Stimulated activated CD8-positive, alpha-beta memory T cell treated with anti-CD3 and anti-CD28 coated beads, Interleukin-12 subunit alpha, Interleukin-12 subunit beta, amount 100 ng/mL, for 1 hour (primary cell): ENCODE measurements around the gene CACNA1B.
"Not testable (repeated sequence)": the region's sequence is repeated elsewhere in the genome, so short reads cannot be mapped to it uniquely, and the experiment has no call there.

Experiments
- DNase-seq: peaks from one replicate; pipeline ENCODE4 v3.0.0-alpha.2; 2020; ENCODE audit warnings: low read depth

CACNA1B gene

DNA sequence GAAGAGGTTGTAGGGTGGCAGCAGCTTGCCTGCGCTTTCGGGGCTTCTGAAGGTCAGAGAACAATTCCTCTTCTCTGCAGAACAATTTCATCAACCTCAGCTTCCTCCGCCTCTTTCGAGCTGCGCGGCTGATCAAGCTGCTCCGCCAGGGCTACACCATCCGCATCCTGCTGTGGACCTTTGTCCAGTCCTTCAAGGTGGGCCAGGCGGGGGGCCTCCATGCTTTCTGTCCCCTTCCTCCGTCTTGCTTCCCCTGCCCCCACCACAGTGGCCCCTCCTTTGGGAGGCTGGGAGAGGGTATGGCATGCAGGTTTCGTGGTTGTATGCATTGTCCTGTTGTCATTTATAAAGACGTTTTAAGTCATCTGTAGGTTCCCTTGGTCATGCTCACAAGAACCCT, 195.8 kb downstream of the CACNA1B start:
- no peak for DNase-seq

DNA sequence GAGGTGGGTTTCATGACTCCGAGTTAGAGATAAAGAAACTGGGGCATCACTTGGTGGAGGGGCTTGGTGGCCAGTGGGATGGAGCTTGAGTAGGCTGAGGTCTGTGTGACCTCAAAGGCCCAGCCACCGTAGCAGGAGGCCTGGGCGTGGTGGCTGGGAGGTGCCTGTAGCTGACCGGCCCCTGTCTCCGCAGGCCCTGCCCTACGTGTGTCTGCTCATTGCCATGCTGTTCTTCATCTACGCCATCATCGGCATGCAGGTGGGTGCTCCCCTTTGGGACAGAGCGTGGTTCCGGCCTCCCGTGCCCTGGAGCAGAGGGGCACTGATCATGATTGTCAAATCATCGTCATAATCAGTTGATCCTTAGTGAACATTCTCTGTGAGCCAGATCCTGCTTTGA, 196.2 kb downstream of the CACNA1B start:
- DNase-seq: no peak

DNA sequence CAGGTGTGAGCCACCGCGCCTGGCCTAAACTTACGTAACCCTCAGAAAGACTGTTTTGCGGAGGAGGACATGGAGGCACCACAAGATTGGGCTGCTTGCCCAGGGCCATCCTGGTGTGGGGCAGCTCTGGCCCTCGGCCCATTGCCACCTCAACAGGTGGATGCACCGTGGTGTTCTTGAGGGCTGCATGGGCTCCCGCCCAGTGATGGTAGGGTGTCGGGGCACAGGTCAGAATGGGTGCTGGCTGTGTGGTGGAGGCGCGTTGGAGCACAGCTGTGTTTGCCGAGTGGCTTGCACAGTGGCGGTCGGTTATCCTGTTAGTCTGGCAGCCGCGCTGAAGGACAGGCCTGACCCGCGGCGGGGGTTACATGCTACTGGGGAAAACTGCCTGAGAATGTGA, 196.9 kb downstream of the CACNA1B start:
- DNase-seq: no peak

DNA sequence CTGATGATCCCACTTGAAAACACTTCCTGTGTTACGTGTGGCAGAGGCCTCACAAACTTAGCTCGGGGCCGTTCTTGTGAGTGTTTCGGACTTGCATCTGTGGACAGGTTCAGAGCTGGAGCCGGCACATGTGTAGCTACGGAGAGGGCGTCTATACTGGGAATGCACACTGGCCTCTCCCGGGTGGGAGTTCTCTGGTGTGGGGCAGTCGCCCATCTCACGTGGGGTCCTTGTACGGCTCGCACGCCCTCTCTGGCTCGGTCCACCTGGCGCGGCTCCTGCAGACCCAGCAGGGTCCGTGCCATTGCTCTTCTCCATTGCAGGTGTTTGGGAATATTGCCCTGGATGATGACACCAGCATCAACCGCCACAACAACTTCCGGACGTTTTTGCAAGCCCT, 197.9 kb downstream of the CACNA1B start:
- DNase-seq: no peak

GRCh38 chr9:138075961-138076649, 198.5 kb downstream of the CACNA1B start:
- DNase-seq: no peak

GRCh38 chr9:138076650-138077009, 199.0 kb downstream of the CACNA1B start:
- DNase-seq: no peak

DNA sequence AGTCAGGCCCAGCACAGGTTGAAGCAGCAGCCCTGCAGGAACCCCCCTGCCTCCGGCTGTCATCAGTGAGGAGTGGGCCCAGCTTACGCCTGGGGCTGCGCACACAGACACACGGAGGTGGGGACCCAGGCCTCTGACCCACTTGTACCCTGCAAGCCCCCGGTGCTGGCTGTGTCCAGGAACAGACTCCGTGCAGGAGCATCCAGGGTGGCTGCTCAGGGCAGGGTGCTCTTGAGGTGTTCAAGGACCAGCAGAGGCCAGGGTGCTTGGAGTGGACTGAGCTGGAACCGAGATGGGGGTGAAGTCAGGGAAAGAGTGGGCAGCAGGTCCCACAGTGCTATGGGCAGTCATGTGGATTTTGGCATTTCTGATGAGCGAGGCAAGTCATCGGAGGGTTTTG, 199.5 kb downstream of the CACNA1B start:
- no peak for DNase-seq

GRCh38 chr9:138077898-138078540, 200.4 kb downstream of the CACNA1B start:
- no peak for DNase-seq

- DNase-seq: no peak
Observed at GRCh38 chr9:138078846-138079245, 201.3 kb downstream of the CACNA1B start.

- no peak for DNase-seq
Observed at GRCh38 chr9:138080979-138081378, 203.4 kb downstream of the CACNA1B start.

DNA sequence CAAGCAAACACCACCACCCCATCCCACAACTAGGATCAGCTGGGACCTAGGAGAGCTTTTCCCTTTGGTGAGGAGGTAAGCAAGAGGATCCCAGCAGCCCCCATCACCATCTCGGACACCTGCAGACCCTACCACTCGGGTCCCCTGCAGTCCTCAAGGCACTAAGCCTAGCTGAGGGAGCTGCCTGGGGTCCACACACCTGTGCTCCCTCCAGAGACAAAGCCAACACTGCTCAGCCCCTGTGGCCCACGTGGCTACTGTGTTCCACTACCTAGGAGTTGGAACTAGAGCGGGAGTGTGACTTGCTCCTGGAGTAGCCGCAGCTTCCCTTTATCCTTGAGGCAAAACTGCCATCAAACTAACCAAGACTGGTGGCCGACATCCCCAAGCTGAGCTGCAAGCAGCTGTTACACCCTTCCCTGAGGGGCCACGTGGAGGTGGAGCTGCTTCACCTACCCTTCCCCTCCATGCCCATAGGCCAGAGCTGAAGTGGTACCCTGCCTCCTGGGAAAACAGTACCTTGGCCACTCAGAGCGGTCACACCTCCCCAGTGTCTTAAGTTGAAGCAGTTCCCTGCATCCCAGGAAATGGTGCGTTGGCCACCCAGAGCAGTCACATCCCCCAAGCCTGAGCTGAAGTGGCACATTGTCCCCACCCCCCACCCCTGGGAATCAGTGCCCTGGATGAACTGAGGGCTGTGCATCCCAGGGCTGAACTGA, 205.5 kb downstream of the CACNA1B start:
- no peak for DNase-seq

DNA sequence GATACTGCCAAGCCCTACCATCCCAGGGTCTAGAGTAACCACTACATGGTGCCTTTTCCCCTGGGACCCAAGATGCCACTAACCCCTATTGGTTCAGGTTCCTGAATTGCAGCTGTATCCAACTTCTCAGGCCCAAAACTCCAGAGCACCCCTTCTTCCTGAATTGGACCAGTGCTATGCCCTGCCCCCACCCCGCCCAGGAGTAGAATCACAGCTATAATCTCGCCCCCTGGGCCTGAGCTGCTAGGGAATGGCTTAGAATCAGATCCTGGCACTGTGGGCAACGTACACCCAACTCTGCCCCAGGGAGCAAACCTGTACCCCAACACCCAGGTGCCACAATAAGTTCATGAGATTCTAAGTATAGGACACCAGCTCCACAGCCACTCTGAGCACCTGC, 206.3 kb downstream of the CACNA1B start:
- DNase-seq: no peak

DNA sequence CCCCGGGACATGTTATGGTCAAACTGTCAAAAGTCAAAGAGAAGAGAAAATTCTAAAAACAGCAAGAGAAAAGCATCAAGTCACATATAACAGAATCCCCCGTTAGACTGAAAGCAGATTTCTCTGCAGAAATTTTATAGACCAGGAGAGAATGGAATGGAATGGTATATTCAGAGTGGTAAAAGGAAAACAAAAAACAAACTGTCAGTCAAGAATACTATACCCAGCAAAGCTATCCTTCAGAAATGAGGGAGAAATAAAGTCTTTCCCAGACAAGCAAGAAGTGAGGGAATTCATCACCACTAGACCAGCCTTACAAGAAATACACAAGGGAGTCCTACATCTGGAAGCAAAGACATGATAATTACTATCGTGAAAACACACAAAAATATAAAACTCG, 208.0 kb downstream of the CACNA1B start:
- no peak for DNase-seq

- DNase-seq: not testable (repeated sequence)
Observed at GRCh38 chr9:138092057-138092456, 214.5 kb downstream of the CACNA1B start.

DNA sequence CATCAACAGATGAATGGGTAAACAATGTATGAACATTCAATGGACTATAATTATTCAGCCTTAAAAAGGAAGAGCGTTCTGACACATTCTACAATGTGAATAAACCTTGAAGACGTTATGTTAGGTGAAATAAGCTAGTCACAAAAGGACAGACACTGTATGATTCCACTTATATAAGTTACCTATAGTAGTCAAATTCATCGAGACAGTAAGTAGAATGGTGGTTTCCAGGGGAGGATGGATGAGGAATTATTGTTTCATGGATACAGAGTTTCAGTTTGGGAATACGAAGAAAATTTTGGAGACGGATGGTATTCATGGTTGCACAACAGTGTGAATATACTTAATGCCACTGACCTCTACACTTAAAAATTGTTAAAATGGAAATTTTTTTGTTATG, 216.4 kb downstream of the CACNA1B start:
- DNase-seq: no peak

DNA sequence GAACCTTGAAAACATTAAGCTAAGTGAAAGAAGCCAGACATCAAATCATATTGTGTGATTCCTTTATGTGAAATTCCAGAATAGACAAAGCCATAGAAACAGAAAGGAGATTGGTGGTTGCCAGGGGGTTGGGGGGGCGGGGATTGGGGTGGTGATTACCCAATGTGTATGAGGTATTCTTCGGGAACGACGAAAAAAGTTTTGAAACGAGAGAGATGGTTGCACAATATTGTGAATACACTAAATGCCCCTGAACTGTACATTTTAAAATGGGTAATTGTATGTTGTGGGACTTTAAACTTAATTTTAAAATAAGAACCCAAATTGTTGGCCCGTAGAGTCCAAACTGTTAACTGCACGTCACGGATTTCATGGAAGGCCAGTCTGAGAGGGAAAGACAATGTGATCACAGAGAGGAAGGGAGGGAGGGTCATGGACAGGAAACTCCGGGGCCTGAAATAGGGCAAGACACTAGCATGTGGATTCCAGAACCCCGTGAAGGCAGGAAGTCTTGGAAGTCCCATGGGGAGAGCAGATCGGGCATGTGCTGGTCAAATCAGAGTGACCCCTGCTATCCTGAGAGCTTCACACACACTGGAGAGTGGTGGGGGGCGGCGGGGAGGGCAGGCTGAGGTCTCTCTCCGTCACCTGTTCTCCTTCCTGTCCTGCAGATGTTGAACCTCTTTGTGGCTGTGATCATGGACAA, 218.4 kb downstream of the CACNA1B start:
- no peak for DNase-seq

DNA sequence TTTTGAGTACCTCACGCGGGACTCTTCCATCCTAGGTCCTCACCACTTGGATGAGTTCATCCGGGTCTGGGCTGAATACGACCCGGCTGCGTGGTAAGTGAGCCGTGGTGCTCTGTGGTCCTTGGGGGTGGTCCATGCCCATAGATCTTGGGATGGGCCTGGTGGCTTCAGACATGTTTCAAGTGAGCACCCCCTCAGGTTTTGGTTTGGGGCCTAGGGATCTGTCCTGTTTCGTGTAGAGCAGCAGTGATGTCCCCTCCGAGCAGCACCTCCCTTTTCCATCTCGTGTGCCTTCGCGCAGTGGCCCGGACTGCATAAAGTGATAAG, 218.9 kb downstream of the CACNA1B start:
- no peak for DNase-seq

- DNase-seq: no peak
Observed at GRCh38 chr9:138097501-138097991, 220.0 kb downstream of the CACNA1B start.

- no peak for DNase-seq
Observed at GRCh38 chr9:138098116-138098907, 220.7 kb downstream of the CACNA1B start.

DNA sequence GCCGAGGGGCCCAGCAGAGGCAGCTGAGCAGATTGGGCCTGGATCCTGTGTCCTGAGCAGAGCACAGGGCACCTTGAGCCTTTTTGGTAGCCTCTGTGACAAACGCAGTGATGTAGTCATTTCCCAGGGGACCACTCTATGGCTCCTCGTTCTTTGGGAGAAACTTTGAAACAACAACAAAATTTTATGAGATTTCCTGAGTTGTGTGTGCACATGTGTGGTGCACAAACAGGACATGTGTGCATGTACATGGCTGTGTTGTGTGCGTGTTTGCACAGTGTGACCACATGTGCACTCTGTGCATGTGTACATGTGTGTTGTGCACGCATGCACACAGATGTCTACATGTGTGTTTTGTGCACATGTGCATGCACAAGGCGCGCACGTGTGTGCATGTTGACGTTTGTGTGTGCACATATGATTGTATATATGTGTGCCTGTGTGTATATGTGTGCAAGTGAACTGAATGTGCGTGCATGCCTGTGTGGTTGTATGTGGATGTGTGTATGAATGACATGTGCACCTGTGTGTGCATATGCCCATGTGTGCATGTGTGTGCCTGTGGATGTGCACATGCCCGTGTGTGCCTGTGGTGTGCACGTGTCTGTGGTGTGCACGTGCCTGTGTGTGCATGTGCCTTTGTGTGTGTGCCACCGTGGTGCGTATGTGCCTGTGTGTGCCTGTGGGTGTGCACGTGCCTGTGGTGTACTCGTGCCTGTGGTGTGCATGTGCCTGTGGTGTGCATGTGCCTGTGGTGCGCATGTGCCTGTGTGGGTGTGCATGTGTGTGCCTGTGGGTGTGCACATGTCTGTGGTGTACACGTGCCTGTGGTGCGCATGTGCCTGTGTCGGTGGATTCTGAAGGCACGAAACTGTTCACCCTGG, 221.6 kb downstream of the CACNA1B start:
- DNase-seq: no peak
